Measurements from ENCODE around the gene SAPCD2. TPM values are rescaled to one million over a fixed set of nuclear protein-coding genes. Genes with fewer than 3 reads are reported as not detected.

Gene SAPCD2
- total and polyA plus RNA-seq, 9 of the 15 experiments (the other 6 are each of a cell fraction or from before 2014, with no cell fraction given), result 3.4 to 91.8 (median 18.8) TPM

DNA sequence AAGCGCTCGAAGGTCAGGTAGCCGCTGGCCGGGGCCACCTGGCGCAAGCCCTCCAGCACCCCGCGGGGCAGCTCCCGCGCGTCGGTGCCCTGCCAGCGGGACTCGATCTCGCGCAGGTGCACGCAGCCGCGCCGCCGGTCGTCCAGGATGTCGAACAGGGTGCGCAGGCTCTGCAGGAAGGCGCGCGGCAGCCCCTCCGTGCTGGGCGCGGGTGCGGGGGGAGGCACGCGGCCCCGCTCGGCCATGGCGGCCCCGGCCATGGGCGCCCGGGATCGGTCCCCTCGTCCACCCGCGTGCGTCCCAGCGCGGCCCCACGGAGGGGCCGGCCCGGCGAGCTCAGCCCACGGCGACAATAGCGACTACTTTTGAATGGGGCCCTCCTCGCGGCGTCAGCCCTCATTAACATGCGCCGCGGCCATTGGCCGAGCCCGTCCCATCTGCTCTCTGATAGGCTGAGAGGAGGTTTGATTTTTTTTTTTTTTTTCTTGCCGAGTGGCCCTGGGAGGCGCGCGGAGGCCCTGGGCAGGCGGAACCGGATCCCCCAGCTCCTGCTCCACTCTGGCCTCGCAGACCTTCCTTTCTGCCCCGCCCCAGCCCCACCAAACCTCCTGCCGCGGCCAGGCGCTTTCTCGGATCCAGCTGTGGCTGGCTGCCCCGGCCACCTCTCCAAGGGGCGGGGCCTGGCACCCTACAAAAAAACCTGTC lies at the start of gene SAPCD2 (continued):
- TF ChIP-seq, protein P1, sequence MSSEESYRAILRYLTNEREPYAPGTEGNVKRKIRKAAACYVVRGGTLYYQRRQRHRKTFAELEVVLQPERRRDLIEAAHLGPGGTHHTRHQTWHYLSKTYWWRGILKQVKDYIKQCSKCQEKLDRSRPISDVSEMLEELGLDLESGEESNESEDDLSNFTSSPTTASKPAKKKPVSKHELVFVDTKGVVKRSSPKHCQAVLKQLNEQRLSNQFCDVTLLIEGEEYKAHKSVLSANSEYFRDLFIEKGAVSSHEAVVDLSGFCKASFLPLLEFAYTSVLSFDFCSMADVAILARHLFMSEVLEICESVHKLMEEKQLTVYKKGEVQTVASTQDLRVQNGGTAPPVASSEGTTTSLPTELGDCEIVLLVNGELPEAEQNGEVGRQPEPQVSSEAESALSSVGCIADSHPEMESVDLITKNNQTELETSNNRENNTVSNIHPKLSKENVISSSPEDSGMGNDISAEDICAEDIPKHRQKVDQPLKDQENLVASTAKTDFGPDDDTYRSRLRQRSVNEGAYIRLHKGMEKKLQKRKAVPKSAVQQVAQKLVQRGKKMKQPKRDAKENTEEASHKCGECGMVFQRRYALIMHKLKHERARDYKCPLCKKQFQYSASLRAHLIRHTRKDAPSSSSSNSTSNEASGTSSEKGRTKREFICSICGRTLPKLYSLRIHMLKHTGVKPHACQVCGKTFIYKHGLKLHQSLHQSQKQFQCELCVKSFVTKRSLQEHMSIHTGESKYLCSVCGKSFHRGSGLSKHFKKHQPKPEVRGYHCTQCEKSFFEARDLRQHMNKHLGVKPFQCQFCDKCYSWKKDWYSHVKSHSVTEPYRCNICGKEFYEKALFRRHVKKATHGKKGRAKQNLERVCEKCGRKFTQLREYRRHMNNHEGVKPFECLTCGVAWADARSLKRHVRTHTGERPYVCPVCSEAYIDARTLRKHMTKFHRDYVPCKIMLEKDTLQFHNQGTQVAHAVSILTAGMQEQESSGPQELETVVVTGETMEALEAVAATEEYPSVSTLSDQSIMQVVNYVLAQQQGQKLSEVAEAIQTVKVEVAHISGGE (CRISPR knock-in tag; IDR thresholded peaks at IDR 0.05), result peak in 1 of 3 experiments; percentile 66; a peak in 2 of 6 replicates
- TF ChIP-seq GTF2E2 (tag; IDR thresholded peaks at IDR 0.05), result peak; percentile 26; the same call in 1 of the 2 replicates
- TF ChIP-seq ZNF384 (IDR thresholded peaks at IDR 0.05; ENCODE audit: low read depth, low read length), result peak; percentile 99
- TF ChIP-seq, protein P2, sequence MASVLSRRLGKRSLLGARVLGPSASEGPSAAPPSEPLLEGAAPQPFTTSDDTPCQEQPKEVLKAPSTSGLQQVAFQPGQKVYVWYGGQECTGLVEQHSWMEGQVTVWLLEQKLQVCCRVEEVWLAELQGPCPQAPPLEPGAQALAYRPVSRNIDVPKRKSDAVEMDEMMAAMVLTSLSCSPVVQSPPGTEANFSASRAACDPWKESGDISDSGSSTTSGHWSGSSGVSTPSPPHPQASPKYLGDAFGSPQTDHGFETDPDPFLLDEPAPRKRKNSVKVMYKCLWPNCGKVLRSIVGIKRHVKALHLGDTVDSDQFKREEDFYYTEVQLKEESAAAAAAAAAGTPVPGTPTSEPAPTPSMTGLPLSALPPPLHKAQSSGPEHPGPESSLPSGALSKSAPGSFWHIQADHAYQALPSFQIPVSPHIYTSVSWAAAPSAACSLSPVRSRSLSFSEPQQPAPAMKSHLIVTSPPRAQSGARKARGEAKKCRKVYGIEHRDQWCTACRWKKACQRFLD (CRISPR knock-in tag; IDR thresholded peaks at IDR 0.05), result peak; percentile 83; the same call in 1 of the 2 replicates
- no peak for TF ChIP-seq MCM2 (IDR thresholded peaks at IDR 0.05; ENCODE audit: low read depth)
- TF ChIP-seq, protein P3, sequence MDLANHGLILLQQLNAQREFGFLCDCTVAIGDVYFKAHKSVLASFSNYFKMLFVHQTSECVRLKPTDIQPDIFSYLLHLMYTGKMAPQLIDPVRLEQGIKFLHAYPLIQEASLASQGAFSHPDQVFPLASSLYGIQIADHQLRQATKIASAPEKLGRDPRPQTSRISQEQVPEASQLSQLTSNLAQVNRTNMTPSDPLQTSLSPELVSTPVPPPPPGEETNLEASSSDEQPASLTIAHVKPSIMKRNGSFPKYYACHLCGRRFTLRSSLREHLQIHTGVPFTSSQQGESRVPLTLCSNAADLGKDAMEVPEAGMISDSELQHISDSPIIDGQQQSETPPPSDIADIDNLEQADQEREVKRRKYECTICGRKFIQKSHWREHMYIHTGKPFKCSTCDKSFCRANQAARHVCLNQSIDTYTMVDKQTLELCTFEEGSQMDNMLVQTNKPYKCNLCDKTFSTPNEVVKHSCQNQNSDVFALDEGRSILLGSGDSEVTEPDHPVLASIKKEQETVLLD (IDR thresholded peaks at IDR 0.05), result peak; percentile 49; the same call in 1 of the 2 replicates
- peak; percentile 8 for TF ChIP-seq NEUROD1 (IDR thresholded peaks at IDR 0.05; ENCODE audit: borderline replicate concordance, low read depth, low read length, partially characterized antibody)
- TF ChIP-seq, protein P4, sequence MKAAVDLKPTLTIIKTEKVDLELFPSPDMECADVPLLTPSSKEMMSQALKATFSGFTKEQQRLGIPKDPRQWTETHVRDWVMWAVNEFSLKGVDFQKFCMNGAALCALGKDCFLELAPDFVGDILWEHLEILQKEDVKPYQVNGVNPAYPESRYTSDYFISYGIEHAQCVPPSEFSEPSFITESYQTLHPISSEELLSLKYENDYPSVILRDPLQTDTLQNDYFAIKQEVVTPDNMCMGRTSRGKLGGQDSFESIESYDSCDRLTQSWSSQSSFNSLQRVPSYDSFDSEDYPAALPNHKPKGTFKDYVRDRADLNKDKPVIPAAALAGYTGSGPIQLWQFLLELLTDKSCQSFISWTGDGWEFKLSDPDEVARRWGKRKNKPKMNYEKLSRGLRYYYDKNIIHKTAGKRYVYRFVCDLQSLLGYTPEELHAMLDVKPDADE (conservative IDR thresholded peaks at IDR 0.05; ENCODE audit: control insufficient read depth, low read depth, low read length), result peak; percentile 40
- TF ChIP-seq, protein P5, sequence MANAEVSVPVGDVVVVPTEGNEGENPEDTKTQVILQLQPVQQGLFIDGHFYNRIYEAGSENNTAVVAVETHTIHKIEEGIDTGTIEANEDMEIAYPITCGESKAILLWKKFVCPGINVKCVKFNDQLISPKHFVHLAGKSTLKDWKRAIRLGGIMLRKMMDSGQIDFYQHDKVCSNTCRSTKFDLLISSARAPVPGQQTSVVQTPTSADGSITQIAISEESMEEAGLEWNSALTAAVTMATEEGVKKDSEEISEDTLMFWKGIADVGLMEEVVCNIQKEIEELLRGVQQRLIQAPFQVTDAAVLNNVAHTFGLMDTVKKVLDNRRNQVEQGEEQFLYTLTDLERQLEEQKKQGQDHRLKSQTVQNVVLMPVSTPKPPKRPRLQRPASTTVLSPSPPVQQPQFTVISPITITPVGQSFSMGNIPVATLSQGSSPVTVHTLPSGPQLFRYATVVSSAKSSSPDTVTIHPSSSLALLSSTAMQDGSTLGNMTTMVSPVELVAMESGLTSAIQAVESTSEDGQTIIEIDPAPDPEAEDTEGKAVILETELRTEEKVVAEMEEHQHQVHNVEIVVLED (CRISPR knock-in tag; IDR thresholded peaks at IDR 0.05), result 0 out of 2 replicates have a peak, but pooled peaks have one; percentile 26
- TF ChIP-seq ETV5 (CRISPR knock-in tag; IDR thresholded peaks at IDR 0.05; ENCODE audit: low read depth), result peak; percentile 42; the same call in 1 of the 2 replicates
- TF ChIP-seq ZNF282 (CRISPR knock-in tag; IDR thresholded peaks at IDR 0.05), result 0 out of 2 replicates have a peak, but pooled peaks have one; percentile 61
- peak; percentile 71 for TF ChIP-seq POLR2A (conservative IDR thresholded peaks at IDR 0.05)
- TF ChIP-seq PTTG1 (tag; IDR thresholded peaks at IDR 0.05; ENCODE audit: low read depth), result no peak
- no peak for TF ChIP-seq LARP7 (IDR thresholded peaks at IDR 0.05)
- TF ChIP-seq SETDB1 (IDR thresholded peaks at IDR 0.05; ENCODE audit: low read length), result no peak
- peak; percentile 34 for TF ChIP-seq RBBP5 (IDR thresholded peaks at IDR 0.05; ENCODE audit: borderline replicate concordance, insufficient read depth, low read length, poor library complexity, severe bottlenecking)
- TF ChIP-seq TBP (optimal IDR thresholded peaks at IDR 0.05; ENCODE audit: low read depth, low read length), result peak; percentile 77

All from K562 (cell line).